GM15510 (cell line): Measurements from ENCODE around the gene LRFN2.

ENCODE experiments used
- POLR2A ChIP-seq: IDR thresholded peaks from 3 replicates; pipeline ENCODE4 v1.6.1; 2011; ENCODE audit warnings: borderline replicate concordance; ENCODE audit not compliant: insufficient read length; ENCODE audit errors: extremely low read depth

LRFN2 gene

GRCh38 chr6:40426346-40427066 is 160.7 kb downstream of the LRFN2 start:
- no peak for TF ChIP-seq POLR2A

- no peak for TF ChIP-seq POLR2A
Measured at GRCh38 chr6:40425192-40425919, 161.8 kb downstream of the LRFN2 start.

GRCh38 chr6:40422046-40422445 is 165.1 kb downstream of the LRFN2 start:
- TF ChIP-seq POLR2A, result no peak

GRCh38 chr6:40419946-40420728 is 167.0 kb downstream of the LRFN2 start:
- TF ChIP-seq POLR2A, result no peak

GRCh38 chr6:40419377-40419776 is 167.8 kb downstream of the LRFN2 start:
- TF ChIP-seq POLR2A, result no peak

GRCh38 chr6:40417031-40417430 is 170.1 kb downstream of the LRFN2 start:
- no peak for TF ChIP-seq POLR2A

GRCh38 chr6:40414617-40415016 is 172.5 kb downstream of the LRFN2 start:
- TF ChIP-seq POLR2A, result no peak

GRCh38 chr6:40413239-40413638 is 173.9 kb downstream of the LRFN2 start:
- no peak for TF ChIP-seq POLR2A

GRCh38 chr6:40411881-40412280 is 175.3 kb downstream of the LRFN2 start:
- no peak for TF ChIP-seq POLR2A

GRCh38 chr6:40410821-40411220 is 176.3 kb downstream of the LRFN2 start:
- no peak for TF ChIP-seq POLR2A

- TF ChIP-seq POLR2A, result no peak
Measured at GRCh38 chr6:40409716-40410397, 177.3 kb downstream of the LRFN2 start.

- TF ChIP-seq POLR2A, result no peak
Measured at GRCh38 chr6:40408786-40409542, 178.2 kb downstream of the LRFN2 start.

GRCh38 chr6:40407239-40407638 is 179.9 kb downstream of the LRFN2 start:
- no peak for TF ChIP-seq POLR2A

GRCh38 chr6:40406175-40406574 is 181.0 kb downstream of the LRFN2 start:
- no peak for TF ChIP-seq POLR2A
